ENCODE results near the gene STUM.

The STUM gene

GRCh38 chr1:226551299-226551698 lies 2.7 kb downstream of the STUM start:
- Histone ChIP-seq H3K9ac (ENCODE audit: low read length) (no peak overlapping the region), H3K79me1 (ENCODE audit: low read length) (no peaks in the 10 kb centered on the region), H3K9me3 (ENCODE audit: insufficient read depth, low read depth, low read length) (peaks cover 5% of the 10 kb centered on the region), H4K91ac (ENCODE audit: low read depth, low read length) (no peak overlapping the region), H2BK12ac (ENCODE audit: low read length) (no peak overlapping the region), H3K4ac (ENCODE audit: low read depth, low read length) (no peak overlapping the region), H4K8ac (ENCODE audit: low read depth, low read length) (no peak overlapping the region), H3K4me3 (ENCODE audit: low read depth, low read length) (no peak overlapping the region), H3K79me2 (ENCODE audit: control insufficient read depth, insufficient read depth, low read length, poor library complexity) (no peaks in the 10 kb centered on the region), H3K14ac (ENCODE audit: low read length) (no peak overlapping the region), H3K36me3 (ENCODE audit: control insufficient read depth in 1 of 2, insufficient read depth in 2 of 2, low read length in 2 of 2) (no peaks in the 10 kb centered on the region), H3K27me3 (ENCODE audit: insufficient read depth, low read length) (peaks cover 35% of the 10 kb centered on the region), H3K4me1 (ENCODE audit: control insufficient read depth in 1 of 2, insufficient read depth in 2 of 2, low read length in 2 of 2) (peaks cover 9 to 14% of the 10 kb centered on the region in 2 experiments), H2BK5ac (ENCODE audit: low read depth, low read length, poor library complexity) (no peak overlapping the region), H3K4me2 (ENCODE audit: low read length) (no peak overlapping the region), H3K18ac (ENCODE audit: low read length) (no peak overlapping the region), H2AK5ac (ENCODE audit: low read length) (no peak overlapping the region), H2BK120ac (ENCODE audit: insufficient read depth, low read length, poor library complexity) (no peak overlapping the region), H3K23ac (ENCODE audit: low read length) (no peak overlapping the region), H3K27ac (ENCODE audit: low read depth, low read length) (no peak overlapping the region), H2AFZ (ENCODE audit: insufficient read depth, low read length, poor library complexity) (no peak overlapping the region), H4K12ac (ENCODE audit: low read depth, low read length) (no peak overlapping the region)
- no CpG with 5 or more reads among the region's 2 CpGs for WGBS (ENCODE audit: extremely low coverage, insufficient coverage, insufficient read length)
- no peak for DNase-seq

- H3K23ac ChIP-seq (ENCODE audit: low read length) = no peak overlapping the region
- H3K9me3 ChIP-seq (ENCODE audit: insufficient read depth, low read depth, low read length) = peaks cover 5% of the 10 kb centered on the region
- H3K27me3 ChIP-seq (ENCODE audit: insufficient read depth, low read length) = peaks cover 35% of the 10 kb centered on the region
- H3K9ac ChIP-seq (ENCODE audit: low read length) = no peak overlapping the region
- no peak overlapping the region for H3K4ac ChIP-seq (ENCODE audit: low read depth, low read length)
- no peak overlapping the region for H4K12ac ChIP-seq (ENCODE audit: low read depth, low read length)
- no peak overlapping the region for H4K91ac ChIP-seq (ENCODE audit: low read depth, low read length)
- no peak overlapping the region for H3K4me2 ChIP-seq (ENCODE audit: low read length)
- no peak overlapping the region for H2BK12ac ChIP-seq (ENCODE audit: low read length)
- H3K79me2 ChIP-seq (ENCODE audit: control insufficient read depth, insufficient read depth, low read length, poor library complexity) = no peaks in the 10 kb centered on the region
- H3K27ac ChIP-seq (ENCODE audit: low read depth, low read length) = no peak overlapping the region
- H2AFZ ChIP-seq (ENCODE audit: insufficient read depth, low read length, poor library complexity) = no peak overlapping the region
- no peak overlapping the region for H3K18ac ChIP-seq (ENCODE audit: low read length)
- no peak overlapping the region for H2BK5ac ChIP-seq (ENCODE audit: low read depth, low read length, poor library complexity)
- no peaks in the 10 kb centered on the region for H3K36me3 ChIP-seq (ENCODE audit: control insufficient read depth in 1 of 2, insufficient read depth in 2 of 2, low read length in 2 of 2)
- H3K4me1 ChIP-seq (ENCODE audit: control insufficient read depth in 1 of 2, insufficient read depth in 2 of 2, low read length in 2 of 2) = peaks cover 9 to 14% of the 10 kb centered on the region in 2 experiments
- H3K79me1 ChIP-seq (ENCODE audit: low read length) = no peaks in the 10 kb centered on the region
- H2BK120ac ChIP-seq (ENCODE audit: insufficient read depth, low read length, poor library complexity) = no peak overlapping the region
- no peak for DNase-seq
- no peak overlapping the region for H3K4me3 ChIP-seq (ENCODE audit: low read depth, low read length)
- no peak overlapping the region for H4K8ac ChIP-seq (ENCODE audit: low read depth, low read length)
- WGBS (ENCODE audit: extremely low coverage, insufficient coverage, insufficient read length) = no CpG with 5 or more reads among the region's 4 CpGs
- no peak overlapping the region for H2AK5ac ChIP-seq (ENCODE audit: low read length)
- no peak overlapping the region for H3K14ac ChIP-seq (ENCODE audit: low read length)
These were observed 3.5 kb downstream of the STUM start for GRCh38 chr1:226552061-226552460.

- Histone ChIP-seq H3K27me3 (ENCODE audit: insufficient read depth, low read length) (peaks cover 32% of the 10 kb centered on the region), H2AFZ (ENCODE audit: insufficient read depth, low read length, poor library complexity) (no peak overlapping the region), H3K9me3 (ENCODE audit: insufficient read depth, low read depth, low read length) (peaks cover 5% of the 10 kb centered on the region), H3K23ac (ENCODE audit: low read length) (no peak overlapping the region), H3K4me3 (ENCODE audit: low read depth, low read length) (no peak overlapping the region), H3K36me3 (ENCODE audit: control insufficient read depth in 1 of 2, insufficient read depth in 2 of 2, low read length in 2 of 2) (no peaks in the 10 kb centered on the region), H3K4me1 (ENCODE audit: control insufficient read depth in 1 of 2, insufficient read depth in 2 of 2, low read length in 2 of 2) (peaks cover 6 to 12% of the 10 kb centered on the region in 2 experiments), H3K4me2 (ENCODE audit: low read length) (no peak overlapping the region), H3K79me2 (ENCODE audit: control insufficient read depth, insufficient read depth, low read length, poor library complexity) (no peaks in the 10 kb centered on the region), H3K79me1 (ENCODE audit: low read length) (no peaks in the 10 kb centered on the region), H4K8ac (ENCODE audit: low read depth, low read length) (no peak overlapping the region), H2AK5ac (ENCODE audit: low read length) (no peak overlapping the region), H3K14ac (ENCODE audit: low read length) (no peak overlapping the region), H2BK5ac (ENCODE audit: low read depth, low read length, poor library complexity) (no peak overlapping the region), H3K9ac (ENCODE audit: low read length) (no peak overlapping the region), H4K12ac (ENCODE audit: low read depth, low read length) (no peak overlapping the region), H2BK120ac (ENCODE audit: insufficient read depth, low read length, poor library complexity) (no peak overlapping the region), H3K4ac (ENCODE audit: low read depth, low read length) (no peak overlapping the region), H2BK12ac (ENCODE audit: low read length) (no peak overlapping the region), H3K27ac (ENCODE audit: low read depth, low read length) (no peak overlapping the region), H4K91ac (ENCODE audit: low read depth, low read length) (no peak overlapping the region), H3K18ac (ENCODE audit: low read length) (no peak overlapping the region)
- no CpG with 5 or more reads among the region's 2 CpGs for WGBS (ENCODE audit: extremely low coverage, insufficient coverage, insufficient read length)
- DNase-seq = no peak
These were observed 4.8 kb downstream of the STUM start for GRCh38 chr1:226553266-226553923.

GRCh38 chr1:226553924-226554282 lies 5.3 kb downstream of the STUM start:
- WGBS (ENCODE audit: extremely low coverage, insufficient coverage, insufficient read length) = no CpG with 5 or more reads among the region's 6 CpGs

More at GRCh38 chr1:226553924-226554282, 5.3 kb downstream of the STUM start:
- Histone ChIP-seq H3K79me1 (ENCODE audit: low read length) (no peaks in the 10 kb centered on the region), H3K9me3 (ENCODE audit: insufficient read depth, low read depth, low read length) (peaks cover 4% of the 10 kb centered on the region), H3K18ac (ENCODE audit: low read length) (no peak overlapping the region), H2AFZ (ENCODE audit: insufficient read depth, low read length, poor library complexity) (no peak overlapping the region), H3K79me2 (ENCODE audit: control insufficient read depth, insufficient read depth, low read length, poor library complexity) (no peaks in the 10 kb centered on the region), H2BK12ac (ENCODE audit: low read length) (no peak overlapping the region), H3K4me2 (ENCODE audit: low read length) (no peak overlapping the region), H3K4ac (ENCODE audit: low read depth, low read length) (no peak overlapping the region), H3K14ac (ENCODE audit: low read length) (no peak overlapping the region), H2BK5ac (ENCODE audit: low read depth, low read length, poor library complexity) (no peak overlapping the region), H4K8ac (ENCODE audit: low read depth, low read length) (no peak overlapping the region), H3K27ac (ENCODE audit: low read depth, low read length) (no peak overlapping the region), H3K23ac (ENCODE audit: low read length) (no peak overlapping the region), H3K4me3 (ENCODE audit: low read depth, low read length) (no peak overlapping the region), H3K36me3 (ENCODE audit: control insufficient read depth in 1 of 2, insufficient read depth in 2 of 2, low read length in 2 of 2) (no peaks in the 10 kb centered on the region), H3K9ac (ENCODE audit: low read length) (no peak overlapping the region), H4K91ac (ENCODE audit: low read depth, low read length) (no peak overlapping the region), H3K4me1 (ENCODE audit: control insufficient read depth in 1 of 2, insufficient read depth in 2 of 2, low read length in 2 of 2) (peaks cover 2 to 9% of the 10 kb centered on the region in 2 experiments), H4K12ac (ENCODE audit: low read depth, low read length) (no peak overlapping the region), H2AK5ac (ENCODE audit: low read length) (no peak overlapping the region), H2BK120ac (ENCODE audit: insufficient read depth, low read length, poor library complexity) (no peak overlapping the region), H3K27me3 (ENCODE audit: insufficient read depth, low read length) (peaks cover 28% of the 10 kb centered on the region)
- no peak for DNase-seq
